ENCODE results near the gene BNC2. TPM values are rescaled to one million over a fixed set of nuclear protein-coding genes. Genes with fewer than 3 reads are reported as not detected.
"Not testable (repeated sequence)": the region's sequence is repeated elsewhere in the genome, so short reads cannot be mapped to it uniquely, and the experiment has no call there.

BNC2 gene
- total RNA-seq, 1 donor from 2014 or later, result 196 TPM

DNA sequence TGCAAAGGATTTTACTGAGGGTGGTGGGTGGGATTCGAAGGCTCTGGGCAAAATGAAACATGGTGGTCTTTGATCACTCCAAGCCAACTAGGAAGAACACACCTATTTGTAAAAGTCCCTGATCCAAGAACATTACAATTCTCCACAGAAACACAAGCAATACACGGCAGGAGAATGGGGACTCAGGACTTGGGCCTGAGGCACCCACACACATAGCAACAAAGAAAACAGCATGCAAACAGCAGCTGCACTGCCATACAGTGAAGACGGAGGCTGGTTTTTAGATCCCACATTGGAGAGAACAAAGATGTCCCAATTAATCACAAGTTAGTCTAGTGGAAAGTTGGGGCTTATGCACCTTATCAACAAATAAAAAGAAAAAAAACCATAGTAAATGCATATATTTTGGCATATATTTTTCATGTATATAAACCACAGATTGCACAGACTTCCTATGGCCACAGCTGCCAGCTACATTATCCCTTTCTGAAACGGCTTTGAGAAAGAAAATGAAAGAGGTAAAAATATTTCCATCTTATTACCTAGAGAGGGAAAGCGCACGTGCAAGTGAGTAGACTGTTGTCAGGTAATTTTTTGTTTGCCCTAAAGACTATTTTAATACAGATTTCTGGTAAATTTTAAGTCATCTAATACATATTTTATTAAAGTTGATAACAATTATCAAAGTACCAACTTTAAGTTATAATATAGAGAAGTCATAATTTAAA is 410.9 kb downstream of the BNC2 start:
- ATAC-seq (peak; percentile 63), DNase-seq (ENCODE audit: low spot score) (no peak)
- intact Hi-C loops (cut with DNase I), result no loop called here

DNA sequence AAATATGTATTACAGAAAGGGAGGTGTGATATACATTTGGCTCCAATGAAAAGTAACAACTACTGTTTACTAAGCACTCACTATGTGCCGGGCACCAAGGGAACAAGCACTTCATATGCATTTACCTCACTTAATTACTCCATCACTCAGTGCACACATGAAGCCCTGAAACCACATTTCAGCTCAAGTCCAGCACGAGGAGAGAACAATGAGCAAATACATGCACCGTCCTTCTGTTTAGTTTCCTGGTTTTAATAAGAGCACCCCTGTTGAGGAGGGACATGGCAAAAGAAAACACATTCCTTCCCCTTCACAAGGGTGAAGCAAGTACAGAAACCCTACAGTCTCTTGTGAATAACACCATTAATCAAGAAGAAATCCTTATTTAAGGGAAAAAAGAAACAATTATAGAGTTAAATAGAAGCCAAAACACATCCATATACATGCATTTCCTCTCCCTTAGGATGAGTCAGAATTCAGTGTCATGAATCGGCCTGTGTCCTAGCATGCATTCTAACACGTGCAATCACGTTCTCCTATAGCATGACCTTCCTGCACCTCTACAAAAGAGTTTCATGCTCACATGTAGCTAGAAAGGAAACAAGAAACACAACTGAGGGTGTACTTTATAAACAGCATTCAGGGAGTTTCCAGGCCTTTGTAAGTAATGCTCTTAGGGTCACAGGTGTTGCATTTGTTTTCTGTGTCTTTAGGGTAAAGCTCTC is 411.6 kb downstream of the BNC2 start:
- intact Hi-C loops (cut with DNase I), result no loop called here
- ATAC-seq (peak; percentile 43), DNase-seq (ENCODE audit: low spot score) (no peak)

DNA sequence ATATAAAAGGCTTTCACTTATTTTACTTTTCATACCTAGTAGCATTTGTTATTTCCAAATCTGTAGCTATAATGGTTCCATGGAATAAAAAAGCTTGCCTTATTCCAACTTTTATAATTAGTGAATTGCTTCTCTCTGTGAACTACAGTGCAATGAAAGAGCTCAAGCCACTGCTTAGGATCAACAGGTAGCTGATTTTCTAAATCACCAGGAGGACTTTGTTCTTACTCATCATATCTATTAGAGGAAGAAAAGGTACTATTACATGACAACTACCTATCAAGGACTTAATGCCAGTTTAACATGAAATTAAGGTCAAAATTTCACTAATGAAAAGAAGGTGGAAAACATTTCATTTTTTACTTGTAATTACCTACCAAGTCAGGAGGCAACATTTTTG is 414.6 kb downstream of the BNC2 start:
- intact Hi-C loops (cut with DNase I), result no loop called here
- no peak for DNase-seq (ENCODE audit: low spot score)
- ATAC-seq, result no peak

DNA sequence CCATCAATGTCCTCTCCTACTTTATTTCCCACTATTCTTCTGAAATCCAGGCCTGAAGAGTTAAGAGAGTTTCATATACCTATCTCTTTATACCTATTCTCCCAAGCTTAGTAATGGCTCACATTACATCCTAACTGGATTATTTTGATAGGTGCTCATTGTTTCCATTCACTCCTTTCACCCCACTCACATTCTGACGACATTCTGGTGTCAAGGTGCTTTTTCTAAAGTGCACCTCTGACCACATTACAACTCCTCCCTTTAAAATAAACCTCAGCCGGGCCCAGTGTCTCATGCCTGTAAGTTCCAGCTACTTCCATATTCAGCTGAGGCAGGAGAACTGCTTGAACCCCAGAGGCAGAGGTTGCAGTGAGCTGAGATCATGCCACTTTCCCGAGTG is 417.1 kb downstream of the BNC2 start:
- intact Hi-C loops (cut with DNase I), result no loop called here
- ATAC-seq (peak; percentile 38), DNase-seq (ENCODE audit: low spot score) (no peak)

DNA sequence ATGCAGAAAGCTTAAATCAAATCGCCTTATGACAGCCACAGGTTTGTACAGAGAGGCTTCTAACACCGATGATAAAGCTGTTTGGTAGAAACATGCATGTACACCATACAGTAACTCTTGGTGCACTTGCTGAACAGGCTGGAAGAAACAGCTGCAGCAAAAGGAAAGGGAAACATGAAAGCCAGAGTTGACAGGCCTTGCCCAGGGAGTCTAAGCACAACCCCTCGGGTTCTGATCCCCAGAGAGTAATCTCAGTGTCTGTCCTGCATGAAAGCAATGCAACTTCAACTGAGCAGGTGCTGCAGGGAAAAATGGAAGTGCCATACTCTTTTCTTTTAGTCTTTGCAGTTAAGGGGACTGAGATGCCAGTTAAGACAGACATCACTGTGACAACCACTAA is 419.9 kb downstream of the BNC2 start:
- DNase-seq (ENCODE audit: low spot score), result no peak
- intact Hi-C loops (cut with DNase I), result no loop called here
- ATAC-seq, result no peak

DNA sequence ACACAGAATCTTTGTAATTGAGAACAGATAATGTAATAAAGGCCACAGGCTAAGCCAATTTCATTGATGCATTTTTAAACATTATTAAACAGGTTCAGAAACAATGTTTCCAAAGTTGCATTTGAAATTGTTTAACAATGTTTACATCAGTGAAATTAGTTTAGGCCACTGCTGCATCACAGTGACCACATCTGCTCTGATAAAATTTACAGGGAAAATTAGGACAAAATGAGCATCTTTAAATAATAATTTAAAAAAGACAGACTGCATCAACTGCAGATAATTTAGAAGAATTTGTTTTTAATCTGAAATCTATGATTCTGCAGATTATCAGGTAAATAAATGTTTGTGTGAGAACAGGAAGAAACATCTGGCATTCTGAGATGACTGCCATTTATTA is 420.4 kb downstream of the BNC2 start:
- intact Hi-C loops (cut with DNase I), result no loop called here
- no peak for DNase-seq (ENCODE audit: low spot score)
- no peak for ATAC-seq

DNA sequence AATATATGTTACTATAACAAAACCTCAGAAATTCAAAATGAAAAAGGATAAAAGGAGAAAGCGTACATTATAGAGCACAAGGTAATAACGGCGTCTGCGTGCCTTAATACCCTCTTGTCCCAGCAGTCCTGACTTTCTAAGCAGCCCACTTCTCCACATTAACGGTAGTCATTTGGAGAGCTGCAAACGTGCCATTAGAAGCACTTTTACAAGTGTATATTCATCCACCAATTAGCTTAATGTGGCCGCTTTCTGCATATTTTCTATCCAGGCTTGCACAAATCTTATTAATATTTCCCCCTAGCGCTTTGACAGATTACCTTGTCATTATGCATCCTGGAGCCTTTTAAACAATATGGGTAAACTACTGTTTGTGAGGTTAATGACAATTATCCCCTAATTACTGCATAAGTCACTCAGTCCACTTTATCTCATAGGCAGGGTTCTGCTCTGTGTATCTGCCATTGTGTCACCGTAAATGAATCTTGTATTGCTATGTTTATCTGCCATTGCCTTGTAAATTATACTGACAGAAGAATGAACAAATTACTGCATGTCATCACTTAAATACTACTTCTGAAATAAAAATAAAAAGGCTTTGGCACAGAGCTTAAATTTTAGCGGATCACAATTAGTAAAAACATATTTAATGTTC is 421.3 kb downstream of the BNC2 start:
- intact Hi-C loops (cut with DNase I), result no loop called here
- ATAC-seq (no peak), DNase-seq (ENCODE audit: low spot score) (no peak)

DNA sequence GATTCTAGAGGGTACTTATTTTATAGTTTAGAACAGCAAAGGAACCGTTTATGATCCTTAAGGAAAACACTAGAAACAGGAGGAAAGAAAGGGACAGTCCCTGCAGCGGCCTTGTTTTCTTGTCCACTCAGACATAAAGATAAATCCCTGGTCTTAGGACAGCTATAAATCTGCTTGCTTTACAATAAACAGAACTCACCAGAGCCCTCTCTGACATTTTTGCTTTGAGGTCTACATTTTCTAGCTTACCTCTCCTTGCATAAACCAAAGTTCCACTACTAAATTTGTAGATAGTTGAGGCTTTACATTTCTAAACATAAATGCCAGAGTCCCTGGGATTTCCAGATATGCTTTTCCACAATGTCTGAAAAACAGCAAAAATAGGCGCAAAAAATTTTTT is 422.5 kb downstream of the BNC2 start:
- ATAC-seq, result no peak
- no peak for DNase-seq (ENCODE audit: low spot score)
- intact Hi-C loops (cut with DNase I), result no loop called here

DNA sequence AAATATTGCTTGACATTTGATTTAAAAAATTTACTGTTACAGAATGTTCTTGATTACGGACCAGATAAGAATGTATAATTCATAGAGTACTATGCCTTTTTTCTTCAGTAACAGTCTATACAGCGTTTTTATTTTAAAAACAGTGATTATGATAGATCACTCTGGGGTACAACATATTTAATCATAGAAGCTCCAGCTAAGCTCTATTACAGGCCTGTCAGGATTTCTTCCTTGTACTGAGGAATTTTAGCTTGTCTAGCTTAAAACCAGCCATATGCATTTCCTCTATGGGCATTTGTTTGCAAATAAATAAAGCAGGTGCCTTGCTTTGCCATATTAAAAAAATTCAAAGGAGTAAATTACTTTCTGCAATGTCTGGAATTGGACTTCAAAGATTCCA is 423.8 kb downstream of the BNC2 start:
- ATAC-seq (no peak), DNase-seq (ENCODE audit: low spot score) (no peak)
- intact Hi-C loops (cut with DNase I), result no loop called here

DNA sequence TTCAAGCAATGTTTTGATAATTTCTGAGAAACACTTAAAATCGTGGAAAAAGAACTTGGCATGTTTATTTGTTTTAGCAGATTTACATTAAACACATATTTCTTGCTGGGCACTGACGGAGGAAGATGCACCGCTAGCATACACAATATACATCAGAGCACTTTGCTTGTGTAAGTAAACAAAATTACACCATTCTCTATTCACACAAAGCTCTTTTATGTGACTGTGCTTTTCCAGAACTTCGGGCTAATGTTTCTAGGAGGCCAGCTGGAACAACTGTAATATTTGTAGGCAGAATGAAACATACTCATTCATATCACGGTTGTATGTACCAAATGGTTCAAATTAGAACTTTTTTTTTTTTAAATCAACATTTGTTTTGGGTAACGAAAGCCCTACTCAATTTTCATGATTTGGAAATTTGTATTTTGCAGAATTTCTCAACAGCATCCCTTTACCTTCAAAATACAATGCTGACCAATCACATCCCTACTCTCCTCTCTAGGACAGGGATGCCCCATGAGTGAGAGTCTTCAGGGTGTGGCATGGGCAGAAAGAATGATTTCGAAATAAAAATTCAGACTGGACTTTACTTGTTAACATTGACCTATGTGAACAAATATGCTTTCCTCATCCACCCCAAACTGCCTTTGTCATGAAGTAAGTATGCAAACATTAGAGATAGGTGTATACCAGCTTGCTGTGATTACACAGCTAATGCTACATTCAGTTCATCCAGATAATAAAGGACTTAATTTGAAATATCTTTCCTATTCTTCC is 425.1 kb downstream of the BNC2 start:
- DNase-seq (ENCODE audit: low spot score) (no peak), ATAC-seq (peak; percentile 75)
- intact Hi-C loops (cut with DNase I), result no loop called here

DNA sequence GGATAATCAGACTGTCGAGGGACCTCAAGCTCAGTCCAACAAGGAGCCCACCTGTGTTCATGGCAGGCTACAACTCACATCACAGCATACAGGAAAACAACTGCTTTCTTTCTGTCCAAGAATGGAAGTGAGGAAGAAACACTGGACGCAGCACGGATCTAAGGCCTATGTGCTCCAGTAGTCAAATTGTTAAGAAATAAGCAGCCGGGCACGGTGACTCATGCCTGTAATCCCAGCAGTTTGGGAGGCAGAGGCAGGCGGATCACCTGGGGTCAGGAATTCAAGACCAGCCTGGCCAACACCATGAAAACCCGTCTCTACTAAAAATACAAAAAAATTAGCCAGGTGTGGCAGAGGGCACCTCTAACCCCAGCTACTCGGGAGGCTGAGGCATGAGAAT is 427.8 kb downstream of the BNC2 start:
- ATAC-seq, result peak; percentile 43
- intact Hi-C loops (cut with DNase I), result no loop called here
- DNase-seq (ENCODE audit: low spot score), result no peak

DNA sequence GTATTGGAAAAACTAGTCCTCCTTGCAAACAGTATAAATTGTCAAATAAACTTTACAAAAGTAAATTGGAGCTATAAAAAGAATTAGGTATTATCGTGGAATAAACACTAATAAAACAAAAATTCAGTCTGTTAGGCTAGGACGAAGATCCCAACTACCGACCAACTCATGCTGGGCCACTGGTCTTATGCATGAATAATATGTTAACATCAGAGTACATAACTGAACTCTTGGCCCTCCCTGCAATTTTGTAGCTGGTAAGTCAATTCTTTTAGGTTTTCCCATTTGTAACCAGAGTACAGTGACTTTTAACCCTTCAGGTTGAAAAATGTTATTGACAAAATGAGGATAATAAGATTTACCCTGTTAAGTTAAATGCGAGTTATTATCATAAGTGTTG is 428.7 kb downstream of the BNC2 start:
- intact Hi-C loops (cut with DNase I), result no loop called here
- ATAC-seq (no peak), DNase-seq (ENCODE audit: low spot score) (no peak)

DNA sequence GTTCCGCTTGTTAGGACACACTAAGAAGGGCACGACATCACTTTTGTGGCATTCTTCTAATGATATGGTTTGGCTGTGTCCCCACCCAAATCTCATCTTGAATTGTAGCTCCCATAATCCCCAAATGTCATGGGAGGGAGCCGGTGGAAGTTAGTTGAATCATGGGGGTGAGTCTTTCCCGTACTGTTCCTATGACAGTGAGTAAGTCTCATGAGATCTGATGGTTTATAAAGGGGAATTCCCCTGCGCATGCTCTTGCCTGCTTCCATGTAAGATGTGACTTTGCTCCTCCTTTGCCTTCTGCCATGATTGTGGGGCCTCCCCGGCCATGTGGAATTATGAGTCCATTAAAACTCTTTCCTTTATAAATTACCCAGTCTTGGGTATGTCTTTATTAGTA is 431.6 kb downstream of the BNC2 start:
- DNase-seq (ENCODE audit: low spot score); ATAC-seq; intact Hi-C loops (cut with DNase I): not testable (repeated sequence)

DNA sequence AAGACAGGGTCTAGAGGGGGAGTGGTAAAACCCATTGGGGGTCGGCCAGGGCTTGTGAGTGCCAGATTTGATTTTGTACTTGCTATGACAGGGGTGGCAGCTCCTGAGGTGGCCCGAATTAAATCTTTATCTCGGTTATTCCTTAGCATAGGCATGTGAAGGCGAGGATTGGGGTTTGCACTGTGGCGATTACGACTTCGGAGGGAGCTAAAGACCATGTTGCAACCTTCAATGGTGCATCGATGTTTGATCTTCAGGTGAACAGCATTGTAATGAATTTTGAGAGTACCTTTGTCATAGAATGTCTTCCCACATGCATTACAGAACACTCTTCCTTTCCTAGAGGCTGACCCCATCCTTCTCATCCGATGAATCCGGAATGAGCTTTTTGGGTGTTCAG is 433.9 kb downstream of the BNC2 start:
- ATAC-seq (no peak), DNase-seq (ENCODE audit: low spot score) (no peak)
- intact Hi-C loops (cut with DNase I), result no loop called here

DNA sequence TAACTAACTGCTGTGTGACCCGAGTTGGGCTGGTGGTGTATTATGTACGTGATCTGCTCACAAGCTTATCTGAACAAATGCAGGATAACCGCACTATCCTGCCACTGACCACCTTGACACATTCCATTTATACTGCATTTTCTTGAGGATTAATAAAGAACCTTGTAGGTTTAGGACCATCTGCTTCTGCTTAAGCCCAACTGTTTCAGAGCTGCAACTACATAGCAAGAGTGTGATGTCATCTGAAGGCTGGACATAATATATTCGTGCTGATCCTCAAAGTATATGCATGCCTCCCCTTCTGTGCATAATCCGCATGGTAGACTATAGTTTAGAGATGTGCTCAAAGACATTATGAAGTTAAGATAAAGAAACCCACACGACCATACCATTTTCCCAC is 435.9 kb downstream of the BNC2 start:
- ATAC-seq (no peak), DNase-seq (ENCODE audit: low spot score) (no peak)
- intact Hi-C loops (cut with DNase I), result no loop called here

DNA sequence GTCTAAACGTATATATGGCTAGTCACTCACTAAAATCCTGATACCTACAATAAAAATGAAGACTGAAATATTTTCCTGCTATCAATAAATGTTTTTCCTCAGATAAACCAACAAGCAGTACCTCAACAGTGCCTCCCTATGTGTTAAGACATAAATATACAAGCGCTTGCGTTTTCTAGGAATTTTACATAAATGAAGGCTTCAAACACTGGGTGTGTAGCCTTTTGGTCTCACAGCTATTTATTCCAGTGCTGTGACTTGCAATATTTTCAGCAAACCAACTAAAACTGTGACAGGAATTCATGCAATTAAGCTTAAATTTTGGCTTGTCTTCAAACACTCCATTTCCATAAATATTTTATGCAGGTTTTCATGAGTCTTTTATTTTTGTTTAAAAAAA is 437.0 kb downstream of the BNC2 start:
- no peak for DNase-seq (ENCODE audit: low spot score)
- intact Hi-C loops (cut with DNase I), result no loop called here
- ATAC-seq, result no peak

DNA sequence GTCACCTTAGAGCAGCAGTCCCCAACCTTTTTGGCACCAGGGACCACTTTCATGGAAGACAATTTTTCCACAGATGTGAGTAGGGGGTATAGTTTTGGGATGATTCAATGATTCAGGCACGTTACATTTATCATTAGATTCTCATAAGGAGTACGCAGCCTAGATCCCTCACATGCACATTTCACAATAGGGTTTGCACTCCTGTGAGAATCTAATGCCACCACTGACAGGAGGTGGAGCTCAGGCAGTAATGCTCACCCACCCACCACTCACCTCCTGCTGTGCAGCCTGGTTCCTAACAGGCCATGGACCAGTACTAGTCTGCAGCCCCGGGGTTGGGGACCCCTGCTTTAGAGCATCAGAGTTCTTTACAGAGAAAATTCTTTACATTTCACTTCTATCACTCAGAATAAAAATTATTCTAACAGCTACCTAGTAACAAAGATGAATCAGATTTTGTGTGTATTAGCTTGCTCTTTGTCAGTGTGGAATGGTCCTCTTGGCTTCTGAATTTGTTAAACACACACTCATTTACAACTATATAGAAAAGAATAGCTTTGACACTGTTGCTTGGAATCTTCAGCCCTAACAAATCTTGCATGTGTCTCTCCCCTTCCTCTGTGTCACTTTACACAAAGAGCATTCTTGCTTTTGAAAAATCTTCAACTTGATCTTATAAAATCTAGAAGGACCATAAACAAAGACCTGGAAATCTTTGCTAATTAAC is 438.6 kb downstream of the BNC2 start:
- intact Hi-C loops (cut with DNase I), result no loop called here
- DNase-seq (ENCODE audit: low spot score) (no peak), ATAC-seq (no peak)

DNA sequence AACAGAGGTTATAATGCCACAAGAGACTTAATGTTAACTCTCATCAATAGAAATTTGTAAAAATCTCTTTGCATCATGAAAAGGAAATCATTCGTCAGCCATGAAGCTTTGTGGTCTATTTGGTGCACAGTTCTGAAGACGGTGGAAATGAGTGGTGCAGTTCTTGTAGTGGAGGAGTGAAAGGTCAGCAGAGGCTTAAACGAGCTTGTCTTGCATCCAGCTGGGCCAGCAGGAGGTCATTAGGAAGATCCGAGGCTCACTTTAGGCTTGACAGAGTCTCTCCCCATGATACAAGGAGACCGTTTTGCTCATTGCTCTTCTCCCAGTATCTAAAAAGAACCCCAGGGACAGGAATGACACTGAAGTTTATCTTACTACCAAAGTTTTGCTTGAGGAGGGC is 440.8 kb downstream of the BNC2 start:
- intact Hi-C loops (cut with DNase I), result no loop called here
- ATAC-seq, result peak; percentile 58
- DNase-seq (ENCODE audit: low spot score), result no peak

DNA sequence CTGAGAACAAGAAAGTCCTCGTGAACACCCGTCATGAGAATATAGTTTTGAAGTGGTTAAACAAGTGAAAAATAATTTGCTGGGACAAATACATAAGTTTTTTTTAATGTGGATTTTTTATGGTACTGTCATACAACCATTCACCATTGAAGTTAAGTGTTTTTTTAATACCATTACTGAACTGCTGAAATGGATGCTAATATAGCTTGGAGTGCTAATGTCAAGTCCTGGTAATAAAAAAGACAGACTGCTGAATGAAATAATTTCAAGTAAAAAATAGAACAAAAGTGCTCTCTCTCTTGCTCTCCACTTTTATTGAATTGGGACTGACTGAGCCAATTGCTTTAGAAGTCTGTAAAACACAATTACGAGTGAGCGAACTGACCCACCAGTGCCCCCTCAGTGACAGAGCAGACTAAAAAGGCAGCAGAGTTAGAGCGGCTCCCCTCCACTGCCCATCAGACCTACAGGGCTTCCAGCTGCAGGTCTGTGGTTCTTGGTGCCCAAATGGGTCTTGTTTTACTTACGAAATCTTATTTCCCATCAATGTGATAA is 442.5 kb downstream of the BNC2 start:
- intact Hi-C loops (cut with DNase I), result no loop called here
- DNase-seq (ENCODE audit: low spot score), result no peak
- ATAC-seq, result no peak

Measured in sciatic nerve (tissue), 2 donors.